Calu3 (cell line): ENCODE results near the gene SIDT1. TPM values are rescaled to one million over a fixed set of nuclear protein-coding genes. Genes with fewer than 3 reads are reported as not detected.

Experiments
- BruUV-seq: library from RNA; stranded (reverse); fragments of 400-500 nt; replicated peaks from 2 replicates; lab custom pipeline; 2021; lab: Mats Ljungman, UMichigan
- CTCF ChIA-PET: fragments of 300-600 bp; sonication (Branson Sonifier 250); formaldehyde crosslinking; loops from one replicate; lab custom pipeline; 2022; ENCODE audit warnings: antibody characterized with exemption; lab: Charles Lee
- DNase-seq: peaks from one replicate; pipeline ENCODE4 v3.0.0; 2022
- H3K27ac Mint-ChIP-seq: one replicate; pipeline ENCODE4 v1.8.0; 2022; ENCODE audit warnings: mixed read lengths; ENCODE audit not compliant: unreplicated experiment
- H3K27me3 Mint-ChIP-seq: one replicate; pipeline ENCODE4 v1.8.0; 2022; ENCODE audit warnings: mixed read lengths; ENCODE audit not compliant: unreplicated experiment
- H3K36me3 Mint-ChIP-seq: one replicate; pipeline ENCODE4 v1.8.0; 2022; ENCODE audit warnings: mild to moderate bottlenecking, moderate library complexity, mixed read lengths; ENCODE audit not compliant: insufficient read depth, unreplicated experiment
- H3K4me1 Mint-ChIP-seq: one replicate; pipeline ENCODE4 v1.8.0; 2022; ENCODE audit warnings: mild to moderate bottlenecking, low read depth, mixed read lengths; ENCODE audit not compliant: unreplicated experiment
- H3K4me3 Mint-ChIP-seq: one replicate; pipeline ENCODE4 v1.8.0; 2022; ENCODE audit warnings: mild to moderate bottlenecking, low read depth, moderate library complexity, mixed read lengths; ENCODE audit not compliant: unreplicated experiment
- H3K9me3 Mint-ChIP-seq: one replicate; pipeline ENCODE4 v1.8.0; 2022; ENCODE audit warnings: low read depth, mixed read lengths; ENCODE audit not compliant: unreplicated experiment
- intact Hi-C: fragments of 100-400 bp; cut with micrococcal nuclease; formaldehyde crosslinking; loops from one replicate; pipeline ENCODE4 v1.10.0; 2022; ENCODE audit not compliant: unreplicated experiment
- total RNA-seq: library from RNA; stranded (reverse); gene quantifications from 2 replicates; pipeline ENCODE4 v1.2.3, GENCODE V29; 2022
- TF ChIP-seq, protein P1 (sequence below): fragments of 200-600 bp; IDR thresholded peaks from one replicate; pipeline ENCODE4 v1.8.0; 2022; ENCODE audit warnings: antibody characterized with exemption; ENCODE audit not compliant: unreplicated experiment

The SIDT1 gene
- total RNA-seq, 1 experiment from 2014 or later, result 0.87 TPM

DNA sequence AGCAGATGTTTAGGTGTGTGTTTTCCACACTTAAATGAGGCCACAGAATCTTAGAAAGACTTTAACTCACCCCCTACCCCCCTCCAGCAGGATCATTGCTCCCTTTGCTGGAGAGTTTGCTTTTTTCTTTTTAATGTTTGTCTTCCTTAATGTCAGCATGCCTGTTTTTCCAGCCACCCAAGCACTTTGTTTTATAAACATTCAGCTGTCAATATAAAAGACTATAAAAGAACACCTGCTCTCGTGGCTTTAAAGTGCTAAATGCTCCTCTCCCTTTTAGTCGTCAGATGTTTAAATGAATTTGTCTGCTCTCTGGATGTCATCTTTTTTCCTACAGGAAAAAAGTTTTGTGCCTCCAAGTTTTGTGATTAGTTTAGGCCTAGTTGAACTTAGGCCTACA, 61.7 kb downstream of the SIDT1 start:
- Mint-ChIP-seq H3K36me3 (no peaks in the 10 kb centered on the region), H3K9me3 (no peaks in the 10 kb centered on the region), H3K4me3 (no peak overlapping the region), H3K27ac (no peak overlapping the region), H3K4me1 (no peaks in the 10 kb centered on the region), H3K27me3 (peaks cover 26% of the 10 kb centered on the region)
- TF ChIP-seq, protein P1, sequence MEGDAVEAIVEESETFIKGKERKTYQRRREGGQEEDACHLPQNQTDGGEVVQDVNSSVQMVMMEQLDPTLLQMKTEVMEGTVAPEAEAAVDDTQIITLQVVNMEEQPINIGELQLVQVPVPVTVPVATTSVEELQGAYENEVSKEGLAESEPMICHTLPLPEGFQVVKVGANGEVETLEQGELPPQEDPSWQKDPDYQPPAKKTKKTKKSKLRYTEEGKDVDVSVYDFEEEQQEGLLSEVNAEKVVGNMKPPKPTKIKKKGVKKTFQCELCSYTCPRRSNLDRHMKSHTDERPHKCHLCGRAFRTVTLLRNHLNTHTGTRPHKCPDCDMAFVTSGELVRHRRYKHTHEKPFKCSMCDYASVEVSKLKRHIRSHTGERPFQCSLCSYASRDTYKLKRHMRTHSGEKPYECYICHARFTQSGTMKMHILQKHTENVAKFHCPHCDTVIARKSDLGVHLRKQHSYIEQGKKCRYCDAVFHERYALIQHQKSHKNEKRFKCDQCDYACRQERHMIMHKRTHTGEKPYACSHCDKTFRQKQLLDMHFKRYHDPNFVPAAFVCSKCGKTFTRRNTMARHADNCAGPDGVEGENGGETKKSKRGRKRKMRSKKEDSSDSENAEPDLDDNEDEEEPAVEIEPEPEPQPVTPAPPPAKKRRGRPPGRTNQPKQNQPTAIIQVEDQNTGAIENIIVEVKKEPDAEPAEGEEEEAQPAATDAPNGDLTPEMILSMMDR, result no peak
- intact Hi-C loops, result no loop called here
- CTCF ChIA-PET, result no interaction called here
- DNase-seq, result no peak
- no TSS peak for BruUV-seq

DNA sequence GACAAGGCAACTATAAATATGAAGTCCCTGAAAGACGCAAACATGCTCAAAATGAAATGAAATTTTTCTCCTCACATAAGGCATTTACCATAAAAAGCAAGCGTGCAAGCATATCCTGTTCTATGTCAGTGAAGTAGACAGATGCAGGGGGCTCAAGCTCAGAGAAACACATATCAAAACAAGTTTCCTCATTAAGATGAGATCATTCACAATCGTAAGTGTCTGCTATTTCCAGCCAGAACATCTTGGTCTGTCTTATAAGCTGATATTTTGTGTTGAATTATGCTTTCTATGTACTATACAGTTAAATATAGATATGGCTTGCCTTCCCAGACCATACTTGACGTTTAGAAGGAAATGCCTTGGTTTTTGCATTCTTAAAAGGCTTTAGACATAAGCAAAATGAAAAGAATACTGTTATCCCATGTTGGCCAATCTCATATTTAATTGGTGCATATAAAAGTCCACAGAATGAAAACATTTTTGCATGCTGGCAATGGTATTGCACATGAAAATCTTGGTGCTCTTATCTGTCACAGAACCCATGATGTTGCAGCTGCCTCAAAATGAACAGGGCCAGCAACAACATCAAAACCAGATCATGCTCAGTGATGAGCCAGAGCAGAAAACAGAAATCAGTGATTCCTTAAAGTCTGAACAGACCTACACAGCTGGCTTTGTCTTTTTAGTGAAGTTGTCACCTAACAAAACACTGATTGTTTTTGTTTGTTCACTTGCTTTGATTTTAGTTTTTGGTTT, 65.4 kb downstream of the SIDT1 start:
- intact Hi-C loops, result no loop called here
- Mint-ChIP-seq H3K27ac (no peak overlapping the region), H3K4me1 (no peaks in the 10 kb centered on the region), H3K27me3 (peaks cover 14% of the 10 kb centered on the region), H3K4me3 (no peak overlapping the region), H3K9me3 (no peaks in the 10 kb centered on the region), H3K36me3 (no peaks in the 10 kb centered on the region)
- DNase-seq, result no peak
- CTCF ChIA-PET, result no interaction called here
- TF ChIP-seq, protein P1, result no peak
- BruUV-seq, result no TSS peak

DNA sequence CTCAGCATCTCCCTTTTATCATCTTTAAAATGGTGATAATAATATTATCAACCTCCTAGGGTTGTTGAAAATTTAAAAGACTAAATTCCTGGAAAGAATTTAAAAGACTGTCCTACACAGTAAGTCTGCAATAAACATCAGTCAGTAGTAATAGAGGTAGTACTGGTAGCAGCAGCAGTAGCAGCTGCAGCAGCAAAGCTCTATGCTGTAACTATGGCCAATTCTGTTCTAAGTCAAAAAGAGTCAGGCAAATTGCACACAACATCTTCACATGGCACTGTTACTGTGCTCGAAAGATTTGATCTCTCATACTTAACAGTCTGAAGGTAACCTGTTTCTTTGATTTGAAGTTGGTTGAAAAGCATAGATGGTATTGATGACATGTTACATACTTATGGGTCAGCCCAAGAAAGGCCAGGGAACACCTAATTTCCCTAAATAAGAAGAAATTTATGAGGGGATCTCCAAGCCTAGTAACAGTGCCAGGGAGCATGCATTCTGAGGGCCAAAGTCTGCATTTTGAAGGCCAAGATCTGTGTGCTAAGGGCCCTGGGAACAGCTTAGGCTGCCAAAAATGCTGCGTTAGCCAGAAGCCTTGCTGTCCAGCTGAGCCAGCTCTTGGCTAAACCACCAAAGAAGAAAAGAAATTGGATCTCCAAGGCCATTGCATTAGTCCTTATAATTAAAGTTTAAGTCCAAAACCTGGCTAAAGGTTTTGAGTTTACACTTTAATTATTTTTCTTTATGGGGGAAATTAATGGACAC, 68.2 kb downstream of the SIDT1 start:
- Mint-ChIP-seq H3K36me3 (no peaks in the 10 kb centered on the region), H3K9me3 (no peaks in the 10 kb centered on the region), H3K4me1 (no peaks in the 10 kb centered on the region), H3K4me3 (no peak overlapping the region), H3K27ac (no peak overlapping the region), H3K27me3 (peaks cover 8% of the 10 kb centered on the region)
- CTCF ChIA-PET, result no interaction called here
- TF ChIP-seq, protein P1, result no peak
- no peak for DNase-seq
- BruUV-seq, result no TSS peak
- intact Hi-C loops, result no loop called here

DNA sequence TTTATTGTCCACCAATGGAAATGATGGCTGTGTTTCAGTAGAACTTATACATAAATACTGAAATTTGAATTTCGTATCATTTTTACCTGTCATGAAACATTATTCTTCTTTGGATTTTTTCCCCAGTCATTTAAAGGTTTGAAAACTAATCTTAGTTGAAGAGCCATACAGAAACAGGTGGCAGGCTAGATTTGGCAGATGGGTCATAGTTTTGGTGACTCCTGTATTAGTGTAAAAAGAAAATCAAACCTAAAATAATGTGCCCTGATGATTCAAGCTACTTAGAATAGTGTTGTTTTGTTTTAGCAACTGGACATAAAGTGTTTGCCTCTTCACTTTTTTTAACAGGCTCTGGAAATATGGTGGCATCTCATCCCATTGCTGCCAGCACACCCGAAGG, 68.9 kb downstream of the SIDT1 start:
- CTCF ChIA-PET, result no interaction called here
- H3K4me3 Mint-ChIP-seq, result no peak overlapping the region
- TF ChIP-seq, protein P1, result no peak
- intact Hi-C loops, result no loop called here
- no peak for DNase-seq
- H3K27ac Mint-ChIP-seq, result no peak overlapping the region
- BruUV-seq, result no TSS peak
- no peaks in the 10 kb centered on the region for H3K4me1 Mint-ChIP-seq
- H3K36me3 Mint-ChIP-seq, result no peaks in the 10 kb centered on the region
- H3K27me3 Mint-ChIP-seq, result peaks cover 2% of the 10 kb centered on the region
- no peaks in the 10 kb centered on the region for H3K9me3 Mint-ChIP-seq
